Measurements from ENCODE around the gene CALY.
A peak's percentile ranks its signal among the peaks of the same experiment; 100 is the strongest.

Gene CALY

GRCh38 chr10:133309720-133310398 lies 26.8 kb downstream of the CALY start:
- no peak for TF ChIP-seq CTCF (IDR thresholded peaks at IDR 0.05; ENCODE audit: low read length, missing control alignments)
- DNase-seq (ENCODE audit: low read depth) = no peak

GRCh38 chr10:133309100-133309719 lies 27.5 kb downstream of the CALY start:
- no peak for TF ChIP-seq CTCF (IDR thresholded peaks at IDR 0.05; ENCODE audit: low read length, missing control alignments)
- peak; percentile 94 for DNase-seq (ENCODE audit: low read depth)

More at GRCh38 chr10:133309720-133310398, 26.8 kb downstream of the CALY start:
- H3K4me3 ChIP-seq (replicated peaks; ENCODE audit: low read depth, low read length) = no peak overlapping the region

GRCh38 chr10:133308421-133309099 lies 28.1 kb downstream of the CALY start, which contains the start of the genes TUBGCP2 and ZNF511:
TSS of gene TUBGCP2 (minus strand) at chr10:133308872. CDS start at chr10:133302941, 5,931 bp downstream.
TSS of gene ZNF511 (plus strand) at chr10:133308914. CDS start at chr10:133308944, 30 bp downstream.
- H3K4me3 ChIP-seq (replicated peaks; ENCODE audit: low read depth, low read length) = peak within 1 kb of the TSS; percentile 92
- DNase-seq (ENCODE audit: low read depth) = peak; percentile 86
- no peak for TF ChIP-seq CTCF (IDR thresholded peaks at IDR 0.05; ENCODE audit: low read length, missing control alignments)

More at GRCh38 chr10:133309100-133309719, 27.5 kb downstream of the CALY start:
- H3K4me3 ChIP-seq (replicated peaks; ENCODE audit: low read depth, low read length) = peak overlapping the region; percentile 92

- peak; percentile 88 for TF ChIP-seq CTCF (IDR thresholded peaks at IDR 0.05; ENCODE audit: low read length, missing control alignments)
- H3K4me3 ChIP-seq (replicated peaks; ENCODE audit: low read depth, low read length) = peak overlapping the region; percentile 92
- peak; percentile 73 for DNase-seq (ENCODE audit: low read depth)
Measured at GRCh38 chr10:133307776-133308420, 28.8 kb downstream of the CALY start.

- no peak for TF ChIP-seq CTCF (IDR thresholded peaks at IDR 0.05; ENCODE audit: low read length, missing control alignments)
- DNase-seq (ENCODE audit: low read depth) = no peak
- no peak overlapping the region for H3K4me3 ChIP-seq (replicated peaks; ENCODE audit: low read depth, low read length)
Measured at GRCh38 chr10:133306941-133307379, 29.7 kb downstream of the CALY start.

- DNase-seq (ENCODE audit: low read depth) = no peak
- no peak for TF ChIP-seq CTCF (IDR thresholded peaks at IDR 0.05; ENCODE audit: low read length, missing control alignments)
- H3K4me3 ChIP-seq (replicated peaks; ENCODE audit: low read depth, low read length) = no peak overlapping the region
Measured at GRCh38 chr10:133306097-133306476, 30.6 kb downstream of the CALY start.

Data from fibroblast of pulmonary artery (primary cell).